Measurements from ENCODE around the gene B4GAT1.
A peak's percentile ranks its signal among the peaks of the same experiment; 100 is the strongest.

Gene B4GAT1

GRCh38 chr11:66328031-66328301 is 19.5 kb downstream of the B4GAT1 start:
- no peak for TF ChIP-seq CTCF (conservative IDR thresholded peaks at IDR 0.05; ENCODE audit: low read length)
- H3K4me3 ChIP-seq (ENCODE audit: low read length) = no peak overlapping the region
- DNase-seq (ENCODE audit: low read depth) = no peak

DNA sequence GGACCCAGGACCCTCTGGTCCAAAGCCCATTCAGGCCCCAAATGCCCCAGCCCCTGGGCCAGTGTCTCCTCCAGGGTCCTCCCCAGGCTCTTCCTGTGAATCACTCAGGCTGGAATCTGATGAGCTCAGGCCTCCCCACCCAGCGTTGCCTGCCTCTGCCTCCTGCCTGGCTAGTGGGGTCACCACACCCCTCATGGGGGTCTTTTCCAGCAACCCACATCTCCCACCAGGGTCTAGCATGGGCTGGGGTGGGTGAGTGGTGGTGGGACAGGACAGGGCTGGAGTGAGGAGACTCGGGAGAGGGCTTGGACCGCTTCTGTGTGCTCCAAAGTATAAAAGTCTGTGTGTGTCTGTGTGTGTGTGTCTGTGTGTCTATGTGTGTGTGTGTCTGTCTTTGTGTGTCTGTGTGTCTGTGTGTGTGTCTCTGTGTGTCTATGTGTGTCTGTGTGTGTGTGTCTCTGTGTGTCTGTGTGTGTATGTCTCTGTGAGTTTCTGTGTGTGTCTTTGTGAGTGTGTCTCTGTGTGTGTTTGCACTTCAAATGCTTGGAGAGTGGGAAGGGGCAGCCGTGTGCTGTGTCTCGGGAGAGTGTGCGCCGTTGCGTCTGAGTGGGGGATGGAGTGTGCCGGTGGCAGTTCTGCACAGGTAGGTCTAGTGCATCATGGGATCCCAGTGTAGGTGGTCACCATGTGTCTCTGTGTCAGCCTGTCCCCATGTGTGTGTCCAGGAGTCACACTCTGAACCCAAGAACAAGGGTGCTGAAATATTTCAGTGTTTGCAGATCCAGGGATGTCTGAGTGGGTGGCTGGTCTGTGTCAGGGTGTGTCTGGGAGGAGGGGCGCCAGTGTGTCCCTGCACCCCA is 20.0 kb downstream of the B4GAT1 start:
- H3K4me3 ChIP-seq (ENCODE audit: low read length) = no peak overlapping the region; the same call in 1 of the 2 replicates
- 0 out of 2 replicates have a peak, but pooled peaks have one; percentile 17 for TF ChIP-seq CTCF (conservative IDR thresholded peaks at IDR 0.05; ENCODE audit: low read length)
- DNase-seq (ENCODE audit: low read depth) = peak; percentile 68

DNA sequence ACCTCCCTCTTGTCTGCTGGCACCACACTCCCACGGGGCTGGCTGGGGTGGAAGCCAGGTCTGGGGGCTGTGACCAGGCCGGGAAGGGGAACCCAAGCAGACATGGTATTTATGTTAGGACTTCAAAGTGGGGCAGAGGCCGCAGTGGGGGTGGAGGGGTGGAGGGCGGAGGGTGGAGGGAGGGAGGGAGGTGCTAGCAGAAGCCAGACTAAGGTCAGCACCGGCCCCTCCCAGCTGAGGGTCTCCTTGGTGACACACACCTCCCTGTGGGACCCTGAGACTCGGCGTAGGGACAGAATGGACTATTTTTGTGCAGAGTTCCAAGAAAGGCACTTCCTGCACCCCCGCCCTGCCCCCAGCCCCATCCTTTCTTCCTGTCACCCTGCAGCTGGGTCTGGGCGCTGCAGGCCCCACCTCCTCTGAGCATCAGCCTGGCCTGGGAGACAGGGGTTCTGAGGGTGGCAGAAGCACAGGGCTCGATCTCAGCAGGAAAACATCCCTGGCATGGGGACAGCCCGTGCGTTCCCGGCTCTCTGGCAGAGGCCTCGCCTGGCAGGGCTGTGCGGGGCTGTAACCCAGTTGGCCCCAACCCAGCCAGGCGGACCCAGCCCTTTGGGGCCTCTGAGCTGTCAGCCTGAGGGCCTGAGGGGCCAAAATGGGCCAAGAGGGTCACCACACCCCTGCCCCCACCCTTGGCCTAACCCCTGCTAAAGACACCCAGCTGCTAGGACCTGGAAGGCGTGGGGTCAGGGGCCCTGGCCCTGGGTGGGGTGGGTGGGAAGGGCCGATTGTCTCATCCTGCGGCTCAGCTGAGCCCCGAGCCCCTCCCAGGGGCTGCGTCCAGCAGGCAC is 20.9 kb downstream of the B4GAT1 start:
- H3K4me3 ChIP-seq (ENCODE audit: low read length) = no peak overlapping the region; the same call in 1 of the 2 replicates
- DNase-seq (ENCODE audit: low read depth) = peak; percentile 77
- no peak for TF ChIP-seq CTCF (conservative IDR thresholded peaks at IDR 0.05; ENCODE audit: low read length)

DNA sequence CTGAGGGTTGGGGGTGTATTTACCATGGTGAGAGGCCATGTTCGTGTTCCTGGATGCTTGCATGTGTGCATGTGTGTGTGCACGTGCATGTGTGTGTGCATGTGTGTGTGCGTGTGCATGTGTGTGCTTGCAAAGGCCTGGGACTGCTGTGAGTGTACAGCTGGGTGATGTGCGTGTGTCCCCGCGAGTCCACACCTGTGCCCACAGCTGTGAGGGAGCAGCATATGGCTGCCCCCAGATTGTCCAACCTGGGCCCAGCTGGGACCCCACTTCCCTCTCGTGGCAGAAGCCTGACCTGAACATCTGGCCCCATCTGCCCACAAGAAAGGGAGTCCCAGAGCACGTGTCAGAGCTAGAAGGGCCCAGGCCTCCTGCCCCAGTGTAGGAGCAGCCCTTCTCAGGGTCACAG is 22.2 kb downstream of the B4GAT1 start:
- no peak for TF ChIP-seq CTCF (conservative IDR thresholded peaks at IDR 0.05; ENCODE audit: low read length)
- peak; percentile 9 for DNase-seq (ENCODE audit: low read depth)
- H3K4me3 ChIP-seq (ENCODE audit: low read length) = no peak overlapping the region

GRCh38 chr11:66324664-66325063 is 22.8 kb downstream of the B4GAT1 start:
- H3K4me3 ChIP-seq (ENCODE audit: low read length) = no peak overlapping the region
- DNase-seq (ENCODE audit: low read depth) = peak; percentile 75
- no peak for TF ChIP-seq CTCF (conservative IDR thresholded peaks at IDR 0.05; ENCODE audit: low read length)

DNA sequence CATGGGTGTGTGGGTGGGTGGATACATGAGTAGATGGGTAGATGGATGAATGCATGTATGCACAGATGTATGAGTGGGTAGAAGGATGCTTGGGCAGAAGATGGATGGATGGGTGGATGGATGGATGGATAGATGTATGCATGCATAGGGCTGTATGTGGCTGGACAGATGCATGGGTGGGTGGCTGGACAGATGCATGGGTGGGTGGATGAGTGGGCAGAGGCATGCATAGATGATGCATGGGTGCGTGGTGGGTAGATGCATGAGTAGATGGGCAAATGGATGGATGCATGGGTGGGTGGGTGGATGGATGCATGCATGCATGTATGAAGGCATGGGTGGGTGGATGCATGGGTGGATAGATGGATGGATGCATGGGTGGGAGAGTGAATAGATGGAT is 23.7 kb downstream of the B4GAT1 start:
- TF ChIP-seq CTCF (conservative IDR thresholded peaks at IDR 0.05; ENCODE audit: low read length) = no peak
- no peak overlapping the region for H3K4me3 ChIP-seq (ENCODE audit: low read length)
- DNase-seq (ENCODE audit: low read depth) = no peak

All from AG10803 (cell line).